ENCODE results near the gene APOD.

DNA sequence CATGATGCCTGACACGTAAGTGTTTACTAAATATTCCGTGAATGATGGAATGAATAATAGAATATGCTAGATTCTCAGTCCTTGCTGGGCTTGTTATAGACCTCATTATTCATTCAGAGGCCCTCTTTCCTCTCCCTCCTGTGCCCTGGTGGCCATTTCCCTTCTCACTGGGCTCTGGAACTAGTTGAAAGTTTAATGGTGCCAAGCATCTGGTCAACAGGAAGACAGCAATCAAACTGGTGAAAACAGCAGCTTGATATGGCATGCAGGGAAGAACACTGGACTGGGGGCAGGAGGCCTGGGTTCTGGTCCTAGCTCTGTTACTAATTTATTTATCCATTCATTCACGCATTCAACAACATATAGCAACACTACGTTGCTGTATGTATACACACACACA, 3.7 kb upstream of the APOD start:
- TF ChIP-seq, protein P1, sequence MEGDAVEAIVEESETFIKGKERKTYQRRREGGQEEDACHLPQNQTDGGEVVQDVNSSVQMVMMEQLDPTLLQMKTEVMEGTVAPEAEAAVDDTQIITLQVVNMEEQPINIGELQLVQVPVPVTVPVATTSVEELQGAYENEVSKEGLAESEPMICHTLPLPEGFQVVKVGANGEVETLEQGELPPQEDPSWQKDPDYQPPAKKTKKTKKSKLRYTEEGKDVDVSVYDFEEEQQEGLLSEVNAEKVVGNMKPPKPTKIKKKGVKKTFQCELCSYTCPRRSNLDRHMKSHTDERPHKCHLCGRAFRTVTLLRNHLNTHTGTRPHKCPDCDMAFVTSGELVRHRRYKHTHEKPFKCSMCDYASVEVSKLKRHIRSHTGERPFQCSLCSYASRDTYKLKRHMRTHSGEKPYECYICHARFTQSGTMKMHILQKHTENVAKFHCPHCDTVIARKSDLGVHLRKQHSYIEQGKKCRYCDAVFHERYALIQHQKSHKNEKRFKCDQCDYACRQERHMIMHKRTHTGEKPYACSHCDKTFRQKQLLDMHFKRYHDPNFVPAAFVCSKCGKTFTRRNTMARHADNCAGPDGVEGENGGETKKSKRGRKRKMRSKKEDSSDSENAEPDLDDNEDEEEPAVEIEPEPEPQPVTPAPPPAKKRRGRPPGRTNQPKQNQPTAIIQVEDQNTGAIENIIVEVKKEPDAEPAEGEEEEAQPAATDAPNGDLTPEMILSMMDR (IDR thresholded peaks at IDR 0.05): no peak
- no peak for TF ChIP-seq POLR2AphosphoS5 (IDR thresholded peaks at IDR 0.05; ENCODE audit: insufficient read depth in 1 of 2, low read depth in 1 of 2)

Measured in vagina (tissue), 2 donors.